Measurements from ENCODE around the gene CASD1. TPM values are rescaled to one million over a fixed set of nuclear protein-coding genes. Genes with fewer than 3 reads are reported as not detected.

Gene CASD1
- total and polyA plus RNA-seq, 4 donors, result 9.5 to 25.2 (median 15.2) TPM

DNA sequence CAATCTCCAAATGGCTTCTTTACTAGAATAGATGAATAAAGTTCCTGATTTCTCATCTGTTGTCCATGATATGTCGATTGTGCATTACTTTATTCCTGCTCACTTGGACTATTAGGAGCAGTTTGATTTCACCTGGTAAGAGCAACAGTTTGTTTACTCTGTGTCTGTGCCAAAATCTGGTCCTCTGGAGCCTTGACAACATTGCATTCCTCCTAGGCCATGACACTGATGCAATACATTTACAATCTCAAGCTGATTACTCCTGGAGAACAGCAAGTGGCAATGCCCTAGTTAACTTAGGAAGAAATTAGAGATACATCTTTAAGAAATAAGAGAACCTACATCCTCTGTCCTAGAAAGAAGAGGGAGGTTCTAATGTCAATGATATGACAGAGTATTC, 74.5 kb downstream of the CASD1 start:
- Histone ChIP-seq H3K36me3 (ENCODE audit: control insufficient read depth in 1 of 2, insufficient read depth in 2 of 2, low read length in 1 of 2) (no peaks in the 10 kb centered on the region), H3K27me3 (ENCODE audit: control insufficient read depth in 1 of 2, insufficient read depth in 2 of 2, low read length in 1 of 2) (no peaks in the 10 kb centered on the region), H3K27ac (ENCODE audit: low read depth in 1 of 2, low read length in 2 of 2) (no peak overlapping the region), H3K4me1 (ENCODE audit: control insufficient read depth in 1 of 2, insufficient read depth in 2 of 2, low read length in 2 of 2) (no peaks in the 10 kb centered on the region), H3K4me3 (ENCODE audit: low read length in 2 of 2) (no peak overlapping the region), H3K9me3 (ENCODE audit: control insufficient read depth, low read length) (no peaks in the 10 kb centered on the region)
- ATAC-seq (ENCODE audit: low FRiP score) (no peak), DNase-seq (no peak)
- WGBS, 2 donors, result 96 to 97% methylated on average over 1 of the region's 1 CpG
- intact Hi-C loops (cut with DNase I), result no loop called here

DNA sequence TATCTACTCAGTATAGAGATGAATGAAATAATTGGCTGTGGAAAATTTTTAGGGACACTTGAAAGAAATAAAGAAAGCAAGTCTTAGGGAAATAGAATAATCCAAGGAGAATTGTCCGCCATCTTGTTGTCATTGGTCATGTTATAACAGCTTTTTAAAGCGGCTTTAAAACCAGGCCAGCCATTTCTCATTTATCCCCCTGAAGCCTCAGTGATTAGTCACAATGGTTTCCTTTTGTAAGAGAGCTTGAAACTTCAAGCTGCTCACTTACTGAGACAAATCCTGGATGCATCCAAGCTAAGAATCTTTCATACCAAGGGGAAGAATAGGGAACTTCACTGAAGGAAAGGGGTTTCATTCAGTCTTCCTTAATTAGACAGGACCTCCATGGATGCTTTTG, 78.5 kb downstream of the CASD1 start:
- WGBS, 2 donors, result 96 to 100% methylated on average over 2 of the region's 2 CpGs
- ATAC-seq (ENCODE audit: low FRiP score) (no peak), DNase-seq (no peak)
- H3K36me3 ChIP-seq (ENCODE audit: control insufficient read depth in 1 of 2, insufficient read depth in 2 of 2, low read length in 1 of 2), result no peaks in the 10 kb centered on the region
- H3K4me3 ChIP-seq (ENCODE audit: low read length in 2 of 2), result no peak overlapping the region
- no peaks in the 10 kb centered on the region for H3K9me3 ChIP-seq (ENCODE audit: control insufficient read depth, low read length)
- intact Hi-C loops (cut with DNase I), result no loop called here
- H3K4me1 ChIP-seq (ENCODE audit: control insufficient read depth in 1 of 2, insufficient read depth in 2 of 2, low read length in 2 of 2), result no peaks in the 10 kb centered on the region
- H3K27ac ChIP-seq (ENCODE audit: low read depth in 1 of 2, low read length in 2 of 2), result no peak overlapping the region
- H3K27me3 ChIP-seq (ENCODE audit: control insufficient read depth in 1 of 2, insufficient read depth in 2 of 2, low read length in 1 of 2), result no peaks in the 10 kb centered on the region

GRCh38 chr7:94590526-94591162, 81.0 kb downstream of the CASD1 start:
- Histone ChIP-seq H3K9me3 (ENCODE audit: control insufficient read depth, low read length) (no peaks in the 10 kb centered on the region), H3K27ac (ENCODE audit: low read depth in 1 of 2, low read length in 2 of 2) (no peak overlapping the region), H3K27me3 (ENCODE audit: control insufficient read depth in 1 of 2, insufficient read depth in 2 of 2, low read length in 1 of 2) (no peaks in the 10 kb centered on the region), H3K4me3 (ENCODE audit: low read length in 2 of 2) (no peak overlapping the region), H3K36me3 (ENCODE audit: control insufficient read depth in 1 of 2, insufficient read depth in 2 of 2, low read length in 1 of 2) (no peaks in the 10 kb centered on the region), H3K4me1 (ENCODE audit: control insufficient read depth in 1 of 2, insufficient read depth in 2 of 2, low read length in 2 of 2) (no peaks in the 10 kb centered on the region)
- no peak for DNase-seq
- WGBS, 2 donors, result 79 to 84% methylated on average over 4 of the region's 4 CpGs
- intact Hi-C loops (cut with DNase I), result no loop called here
- no peak for ATAC-seq (ENCODE audit: low FRiP score)

GRCh38 chr7:94591176-94591575, 81.6 kb downstream of the CASD1 start:
- H3K9me3 ChIP-seq (ENCODE audit: control insufficient read depth, low read length), result no peaks in the 10 kb centered on the region
- no peaks in the 10 kb centered on the region for H3K27me3 ChIP-seq (ENCODE audit: control insufficient read depth in 1 of 2, insufficient read depth in 2 of 2, low read length in 1 of 2)
- ATAC-seq (ENCODE audit: low FRiP score) (no peak), DNase-seq (no peak)
- intact Hi-C loops (cut with DNase I), result no loop called here
- H3K36me3 ChIP-seq (ENCODE audit: control insufficient read depth in 1 of 2, insufficient read depth in 2 of 2, low read length in 1 of 2), result no peaks in the 10 kb centered on the region
- WGBS, 2 donors, result 85 to 89% methylated on average over 2 of the region's 2 CpGs
- H3K27ac ChIP-seq (ENCODE audit: low read depth in 1 of 2, low read length in 2 of 2), result no peak overlapping the region
- no peaks in the 10 kb centered on the region for H3K4me1 ChIP-seq (ENCODE audit: control insufficient read depth in 1 of 2, insufficient read depth in 2 of 2, low read length in 2 of 2)
- no peak overlapping the region for H3K4me3 ChIP-seq (ENCODE audit: low read length in 2 of 2)

- intact Hi-C loops (cut with DNase I), result no loop called here
These were observed 85.3 kb downstream of the CASD1 start for GRCh38 chr7:94594882-94595281.

GRCh38 chr7:94595717-94596116, 86.1 kb downstream of the CASD1 start:
- WGBS, 2 donors, result 73% methylated on average over 4 of the region's 4 CpGs
- Histone ChIP-seq H3K4me1 (ENCODE audit: control insufficient read depth in 1 of 2, insufficient read depth in 2 of 2, low read length in 2 of 2) (no peaks in the 10 kb centered on the region), H3K27me3 (ENCODE audit: control insufficient read depth in 1 of 2, insufficient read depth in 2 of 2, low read length in 1 of 2) (no peaks in the 10 kb centered on the region), H3K36me3 (ENCODE audit: control insufficient read depth in 1 of 2, insufficient read depth in 2 of 2, low read length in 1 of 2) (no peaks in the 10 kb centered on the region), H3K4me3 (ENCODE audit: low read length in 2 of 2) (no peak overlapping the region), H3K27ac (ENCODE audit: low read depth in 1 of 2, low read length in 2 of 2) (no peak overlapping the region), H3K9me3 (ENCODE audit: control insufficient read depth, low read length) (no peaks in the 10 kb centered on the region)
- no peak for ATAC-seq (ENCODE audit: low FRiP score)
- DNase-seq, result no peak
- intact Hi-C loops (cut with DNase I), result no loop called here

More at GRCh38 chr7:94594882-94595281, 85.3 kb downstream of the CASD1 start:
- Histone ChIP-seq H3K27me3 (ENCODE audit: control insufficient read depth in 1 of 2, insufficient read depth in 2 of 2, low read length in 1 of 2) (no peaks in the 10 kb centered on the region), H3K36me3 (ENCODE audit: control insufficient read depth in 1 of 2, insufficient read depth in 2 of 2, low read length in 1 of 2) (no peaks in the 10 kb centered on the region), H3K4me3 (ENCODE audit: low read length in 2 of 2) (no peak overlapping the region), H3K9me3 (ENCODE audit: control insufficient read depth, low read length) (no peaks in the 10 kb centered on the region), H3K27ac (ENCODE audit: low read depth in 1 of 2, low read length in 2 of 2) (no peak overlapping the region), H3K4me1 (ENCODE audit: control insufficient read depth in 1 of 2, insufficient read depth in 2 of 2, low read length in 2 of 2) (no peaks in the 10 kb centered on the region)
- DNase-seq (no peak), ATAC-seq (ENCODE audit: low FRiP score) (no peak)
- 16 to 26% methylated on average over 1 of the region's 1 CpG for WGBS, 2 donors

DNA sequence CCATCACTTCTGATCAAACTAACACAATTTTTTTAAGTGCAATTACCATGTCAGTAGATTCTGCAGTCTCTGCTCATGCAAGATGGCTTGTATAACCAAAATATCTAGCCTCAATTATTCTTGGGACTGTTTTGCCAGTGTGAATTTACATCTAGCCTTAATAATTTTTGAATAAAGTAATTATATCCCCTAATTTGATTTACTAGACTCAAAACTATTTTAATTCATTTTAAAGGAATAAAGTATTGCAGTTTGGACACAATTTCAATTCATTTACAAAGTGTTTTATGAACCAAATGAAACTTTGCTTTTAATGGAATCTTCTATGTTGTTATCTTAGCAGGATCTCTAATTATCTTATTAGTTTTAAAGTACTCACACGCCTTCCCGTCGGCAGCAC, 90.7 kb downstream of the CASD1 start:
- DNase-seq (no peak), ATAC-seq (ENCODE audit: low FRiP score) (no peak)
- Histone ChIP-seq H3K9me3 (ENCODE audit: control insufficient read depth, low read length) (no peaks in the 10 kb centered on the region), H3K4me3 (ENCODE audit: low read length in 2 of 2) (no peak overlapping the region), H3K36me3 (ENCODE audit: control insufficient read depth in 1 of 2, insufficient read depth in 2 of 2, low read length in 1 of 2) (no peaks in the 10 kb centered on the region), H3K4me1 (ENCODE audit: control insufficient read depth in 1 of 2, insufficient read depth in 2 of 2, low read length in 2 of 2) (no peaks in the 10 kb centered on the region), H3K27ac (ENCODE audit: low read depth in 1 of 2, low read length in 2 of 2) (no peak overlapping the region), H3K27me3 (ENCODE audit: control insufficient read depth in 1 of 2, insufficient read depth in 2 of 2, low read length in 1 of 2) (no peaks in the 10 kb centered on the region)
- intact Hi-C loops (cut with DNase I), result no loop called here
- 90 to 95% methylated on average over 3 of the region's 3 CpGs for WGBS, 2 donors

GRCh38 chr7:94602181-94602580, 92.6 kb downstream of the CASD1 start:
- no peak for DNase-seq
- no peaks in the 10 kb centered on the region for H3K27me3 ChIP-seq (ENCODE audit: control insufficient read depth in 1 of 2, insufficient read depth in 2 of 2, low read length in 1 of 2)
- no peak overlapping the region for H3K4me3 ChIP-seq (ENCODE audit: low read length in 2 of 2)
- no peaks in the 10 kb centered on the region for H3K9me3 ChIP-seq (ENCODE audit: control insufficient read depth, low read length)
- no peak for ATAC-seq (ENCODE audit: low FRiP score)
- no peaks in the 10 kb centered on the region for H3K4me1 ChIP-seq (ENCODE audit: control insufficient read depth in 1 of 2, insufficient read depth in 2 of 2, low read length in 2 of 2)
- 99 to 100% methylated on average over 1 of the region's 1 CpG for WGBS, 2 donors
- H3K27ac ChIP-seq (ENCODE audit: low read depth in 1 of 2, low read length in 2 of 2), result no peak overlapping the region
- intact Hi-C loops (cut with DNase I), result no loop called here
- H3K36me3 ChIP-seq (ENCODE audit: control insufficient read depth in 1 of 2, insufficient read depth in 2 of 2, low read length in 1 of 2), result no peaks in the 10 kb centered on the region

DNA sequence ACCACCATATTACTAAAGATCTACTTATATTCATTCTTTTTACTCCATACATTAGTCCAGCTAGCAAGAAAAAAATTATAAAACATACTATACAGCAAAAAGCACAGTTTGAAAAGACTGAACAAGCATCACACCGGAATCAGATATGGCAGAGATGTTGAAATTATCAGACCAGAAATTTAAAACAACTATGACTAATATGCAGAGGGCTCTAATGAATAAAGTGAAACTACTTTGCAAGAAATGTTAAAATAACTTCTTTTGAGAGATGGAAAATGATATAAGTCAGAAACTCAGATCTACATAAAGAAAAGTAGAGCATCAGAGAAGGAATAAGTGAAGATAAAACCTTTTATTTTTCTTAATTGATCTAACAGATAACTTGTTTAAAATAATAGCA, 95.4 kb downstream of the CASD1 start:
- intact Hi-C loops (cut with DNase I), result no loop called here
- no peak overlapping the region for H3K27ac ChIP-seq (ENCODE audit: low read depth in 1 of 2, low read length in 2 of 2)
- no peaks in the 10 kb centered on the region for H3K4me1 ChIP-seq (ENCODE audit: control insufficient read depth in 1 of 2, insufficient read depth in 2 of 2, low read length in 2 of 2)
- WGBS, 2 donors, result 88 to 91% methylated on average over 1 of the region's 1 CpG
- no peaks in the 10 kb centered on the region for H3K36me3 ChIP-seq (ENCODE audit: control insufficient read depth in 1 of 2, insufficient read depth in 2 of 2, low read length in 1 of 2)
- DNase-seq, result no peak
- no peaks in the 10 kb centered on the region for H3K9me3 ChIP-seq (ENCODE audit: control insufficient read depth, low read length)
- no peak for ATAC-seq (ENCODE audit: low FRiP score)
- no peaks in the 10 kb centered on the region for H3K27me3 ChIP-seq (ENCODE audit: control insufficient read depth in 1 of 2, insufficient read depth in 2 of 2, low read length in 1 of 2)
- H3K4me3 ChIP-seq (ENCODE audit: low read length in 2 of 2), result no peak overlapping the region

Measured in aorta (tissue), 5 donors.